ENCODE results near the gene RCAN1. TPM values are rescaled to one million over a fixed set of nuclear protein-coding genes. Genes with fewer than 3 reads are reported as not detected.
A peak's percentile ranks its signal among the peaks of the same experiment; 100 is the strongest.

RCAN1 gene
- total and polyA plus RNA-seq, 2 of the 8 experiments (the other 6 are each of a cell fraction or from before 2014, with no cell fraction given): 1.7 to 6.4 TPM

DNA sequence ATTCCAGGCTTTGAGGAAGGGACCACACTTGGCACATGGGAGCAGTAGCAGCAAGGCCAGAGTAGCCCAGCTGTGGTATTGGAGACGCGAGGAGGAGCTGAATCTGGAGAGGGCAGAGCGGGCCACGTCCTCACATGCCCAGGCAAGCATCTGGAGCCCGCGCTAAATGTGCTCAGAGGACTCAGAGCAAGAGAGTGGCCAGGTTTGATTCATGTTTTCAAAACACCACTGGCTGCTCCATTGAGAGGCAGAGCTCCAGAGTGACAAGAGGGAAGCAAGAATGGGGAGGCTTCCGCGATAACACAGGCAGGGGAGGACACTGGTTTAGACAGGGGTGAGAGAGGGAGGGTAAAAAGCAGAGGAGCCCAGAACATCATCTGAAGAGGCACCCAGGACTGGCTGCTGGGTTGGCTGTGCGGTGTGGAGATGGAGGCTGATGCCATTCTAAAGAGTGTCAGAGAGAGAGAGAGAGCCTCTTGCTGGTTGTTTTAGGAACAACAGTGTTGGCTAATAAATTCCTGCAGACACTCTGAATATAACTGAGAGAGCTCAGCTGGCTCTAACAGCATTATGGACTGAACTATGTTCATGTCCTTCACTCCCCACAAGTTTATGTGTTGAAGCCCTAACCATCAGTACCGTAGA is 32.3 kb downstream of the RCAN1 start:
- Histone ChIP-seq H3K23ac (ENCODE audit: insufficient read length) (no peak overlapping the region), H3K9ac (replicated peaks in 1 of 4; ENCODE audit: extremely low read depth in 1 of 4, low read depth in 3 of 4, low read length in 3 of 4) (no peak overlapping the region), H3K79me2 (ENCODE audit: control insufficient read depth in 1 of 2, insufficient read depth in 2 of 2, low read length in 2 of 2) (no peaks in the 10 kb centered on the region), H3K18ac (ENCODE audit: extremely low read depth, low read length) (no peak overlapping the region; the same call in 1 of the 2 replicates), H3K27me3 (replicated peaks in 1 of 4; ENCODE audit: control insufficient read depth in 3 of 4, extremely low read depth in 1 of 4, insufficient read depth in 3 of 4, low read length in 3 of 4) (no peaks in the 10 kb centered on the region), H3K36me3 (ENCODE audit: control insufficient read depth in 2 of 4, insufficient read depth in 4 of 4, low read length in 3 of 4) (no peaks in the 10 kb centered on the region), H3K56ac (replicated peaks; ENCODE audit: insufficient read length, low read depth, low read length) (no peak overlapping the region), H3K27ac (ENCODE audit: low read depth, low read length) (no peak overlapping the region), H4K5ac (ENCODE audit: insufficient read length, low read depth, low read length) (no peak overlapping the region), H4K91ac (replicated peaks; ENCODE audit: insufficient read length, low read length) (no peak overlapping the region), H2AK5ac (ENCODE audit: low read depth, low read length) (no peak overlapping the region), H2BK120ac (replicated peaks; ENCODE audit: low read depth, low read length) (no peak overlapping the region), H2BK15ac (ENCODE audit: low read length) (0 out of 2 replicates have a peak overlapping the region, but pooled peaks have one; percentile 88), H3K4me2 (ENCODE audit: insufficient read depth in 1 of 2, low read depth in 2 of 2, low read length in 2 of 2) (no peak overlapping the region), H3K4me1 (replicated peaks in 1 of 4; ENCODE audit: control insufficient read depth in 3 of 4, insufficient read depth in 4 of 4, low read length in 3 of 4) (no peaks in the 10 kb centered on the region), H3K23me2 (ENCODE audit: low read depth, low read length) (0 out of 2 replicates have a peak, but pooled peaks cover 1% of the 10 kb centered on the region), H2BK12ac (ENCODE audit: low read depth, low read length) (no peak overlapping the region), H4K8ac (ENCODE audit: extremely low read depth, insufficient read depth, low read length) (peak overlapping the region; percentile 73; the same call in 1 of the 2 replicates), H3K4ac (replicated peaks; ENCODE audit: insufficient read length, low read depth, low read length) (no peak overlapping the region), H2BK5ac (ENCODE audit: low read depth, low read length) (peak overlapping the region; percentile 74; the same call in 1 of the 2 replicates), H3K79me1 (ENCODE audit: low read depth, low read length) (no peaks in the 10 kb centered on the region), H2BK20ac (ENCODE audit: low read length) (no peak overlapping the region), H4K20me1 (replicated peaks in 1 of 2; ENCODE audit: control insufficient read depth in 1 of 2, insufficient read depth in 2 of 2, low read length in 2 of 2) (no peaks in the 10 kb centered on the region), H2AFZ (ENCODE audit: low read length) (peak overlapping the region; percentile 95), H3K14ac (ENCODE audit: insufficient read length) (no peak overlapping the region), H3K9me3 (ENCODE audit: insufficient read depth in 2 of 2, low read depth in 1 of 2, low read length in 1 of 2) (no peaks in the 10 kb centered on the region), H3K4me3 (ENCODE audit: extremely low read depth in 1 of 4, insufficient read depth in 2 of 4, low read depth in 3 of 4, low read length in 4 of 4) (no peak overlapping the region)
- DNase-seq (ENCODE audit: low read depth in 1 of 2, low spot score in 2 of 2): no peak
- 89% methylated on average over 10 of the region's 10 CpGs; no CpG with 5 or more reads in 1 of the 2 experiments for WGBS, 2 experiments (ENCODE audit: extremely low coverage in 1 of 2, insufficient coverage in 1 of 2, insufficient read length in 1 of 2, insufficient replicate concordance in 2 of 2, low coverage in 1 of 2, low lambda C conversion rate in 2 of 2, missing lambda C conversion rate in 1 of 2)
- POLR2A ChIA-PET (ENCODE audit: partially characterized antibody): no interaction called here
- TF ChIP-seq RAD21 (IDR thresholded peaks at IDR 0.05 in 1 of 2, conservative IDR thresholded peaks at IDR 0.05 in 1 of 2; ENCODE audit: low read depth in 2 of 2, low read length in 2 of 2) (peak; percentile 77 to 81), CEBPB (IDR thresholded peaks at IDR 0.05; ENCODE audit: low read depth, low read length) (peak; percentile 26; the same call in 1 of the 2 replicates), SP2 (IDR thresholded peaks at IDR 0.05; ENCODE audit: low read length) (no peak)
- TF ChIP-seq, protein P1, sequence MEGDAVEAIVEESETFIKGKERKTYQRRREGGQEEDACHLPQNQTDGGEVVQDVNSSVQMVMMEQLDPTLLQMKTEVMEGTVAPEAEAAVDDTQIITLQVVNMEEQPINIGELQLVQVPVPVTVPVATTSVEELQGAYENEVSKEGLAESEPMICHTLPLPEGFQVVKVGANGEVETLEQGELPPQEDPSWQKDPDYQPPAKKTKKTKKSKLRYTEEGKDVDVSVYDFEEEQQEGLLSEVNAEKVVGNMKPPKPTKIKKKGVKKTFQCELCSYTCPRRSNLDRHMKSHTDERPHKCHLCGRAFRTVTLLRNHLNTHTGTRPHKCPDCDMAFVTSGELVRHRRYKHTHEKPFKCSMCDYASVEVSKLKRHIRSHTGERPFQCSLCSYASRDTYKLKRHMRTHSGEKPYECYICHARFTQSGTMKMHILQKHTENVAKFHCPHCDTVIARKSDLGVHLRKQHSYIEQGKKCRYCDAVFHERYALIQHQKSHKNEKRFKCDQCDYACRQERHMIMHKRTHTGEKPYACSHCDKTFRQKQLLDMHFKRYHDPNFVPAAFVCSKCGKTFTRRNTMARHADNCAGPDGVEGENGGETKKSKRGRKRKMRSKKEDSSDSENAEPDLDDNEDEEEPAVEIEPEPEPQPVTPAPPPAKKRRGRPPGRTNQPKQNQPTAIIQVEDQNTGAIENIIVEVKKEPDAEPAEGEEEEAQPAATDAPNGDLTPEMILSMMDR (IDR thresholded peaks at IDR 0.05; ENCODE audit: control extremely low read depth in 1 of 3, insufficient read depth in 1 of 3, low read depth in 1 of 3, low read length in 3 of 3): peak in 2 of 3 experiments; percentile 61 to 68; a peak in 3 of 4 replicates
- FAIRE-seq: peak; percentile 74
- CTCF ChIA-PET (ENCODE audit: partially characterized antibody): interaction anchor here (0.7 to 6.0 kb wide), 28 partner anchors 8 to 220 kb away, joined by 3 to 112 read pairs (median 6); partner anchors contain the start of gene KCNE1
